GM21526 (cell line): Measurements from ENCODE around the gene MATCAP1.

Source experiments
- ATAC-seq: cut with Tn5 transposase; IDR thresholded peaks from one replicate; pipeline ENCODE4 v1.9.1; 2021; ENCODE audit warnings: moderate library complexity; ENCODE audit not compliant: unreplicated experiment, low FRiP score

MATCAP1 gene

GRCh38 chr16:67208154-67208896 is 24.6 kb upstream of the MATCAP1 start:
- no peak for ATAC-seq

DNA sequence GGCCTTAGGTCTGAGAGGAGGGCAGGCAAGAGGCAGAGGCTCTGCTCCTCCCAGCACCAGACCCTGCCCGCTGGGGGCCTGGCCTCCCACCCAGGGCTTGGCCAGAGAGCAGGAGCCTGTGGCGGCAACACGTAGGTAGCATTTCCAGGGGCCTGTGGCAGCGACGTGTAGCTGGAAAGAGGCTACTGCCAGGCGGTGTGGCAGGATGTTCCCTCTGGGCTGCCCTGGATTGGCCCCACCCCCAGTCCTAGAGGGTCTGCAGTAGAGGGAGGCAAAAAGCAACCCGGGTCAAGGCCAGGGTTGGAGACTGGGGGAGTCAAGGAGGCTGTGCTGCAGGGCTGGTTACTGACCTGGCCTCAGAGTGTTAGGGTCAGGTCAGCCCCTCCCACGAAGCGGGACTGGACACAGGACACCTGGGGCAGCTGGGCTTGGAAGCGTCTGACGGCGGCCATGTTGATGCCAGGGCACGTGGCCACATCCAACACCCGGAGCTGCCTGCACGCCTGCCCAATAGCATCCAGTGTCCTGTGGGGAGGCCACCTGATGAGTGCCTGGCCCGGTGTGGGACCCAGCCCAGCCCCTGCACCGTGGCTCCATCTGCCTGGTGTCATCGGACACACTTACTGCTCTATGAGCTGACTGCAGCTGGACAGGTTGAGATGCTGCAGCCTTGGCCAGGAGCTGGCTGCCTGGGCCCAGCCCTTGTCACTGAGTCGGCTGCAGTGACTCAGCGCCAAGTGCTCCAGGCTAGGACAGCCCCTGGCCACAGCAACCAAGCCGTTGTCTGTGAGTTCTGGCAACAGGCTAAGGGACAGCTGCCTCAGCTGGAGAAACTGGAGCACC is 23.7 kb upstream of the MATCAP1 start:
- no peak for ATAC-seq

- no peak for ATAC-seq
Measured at GRCh38 chr16:67206838-67207248, 23.1 kb upstream of the MATCAP1 start.

GRCh38 chr16:67206129-67206837 is 22.5 kb upstream of the MATCAP1 start:
- ATAC-seq = no peak

DNA sequence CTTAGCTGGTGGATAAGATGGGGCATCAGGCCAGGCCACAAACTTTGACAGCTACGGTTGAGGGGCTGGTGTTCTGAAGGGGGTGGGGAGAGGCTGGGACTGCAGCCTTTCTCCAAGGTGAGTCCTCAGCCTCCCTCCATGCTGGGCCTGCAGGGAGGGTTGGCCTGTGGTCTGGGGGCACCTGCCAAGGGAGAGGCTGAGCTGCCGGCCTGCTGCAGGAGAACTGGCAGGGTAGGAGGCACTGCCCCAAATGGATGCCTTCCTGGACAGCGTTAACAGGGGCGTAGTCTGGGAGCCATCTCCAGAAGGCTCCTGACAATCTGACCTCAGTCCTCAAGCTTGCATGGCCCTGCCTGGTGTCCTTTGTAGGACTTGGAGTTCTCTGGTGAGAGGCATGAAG is 20.3 kb upstream of the MATCAP1 start:
- no peak for ATAC-seq

DNA sequence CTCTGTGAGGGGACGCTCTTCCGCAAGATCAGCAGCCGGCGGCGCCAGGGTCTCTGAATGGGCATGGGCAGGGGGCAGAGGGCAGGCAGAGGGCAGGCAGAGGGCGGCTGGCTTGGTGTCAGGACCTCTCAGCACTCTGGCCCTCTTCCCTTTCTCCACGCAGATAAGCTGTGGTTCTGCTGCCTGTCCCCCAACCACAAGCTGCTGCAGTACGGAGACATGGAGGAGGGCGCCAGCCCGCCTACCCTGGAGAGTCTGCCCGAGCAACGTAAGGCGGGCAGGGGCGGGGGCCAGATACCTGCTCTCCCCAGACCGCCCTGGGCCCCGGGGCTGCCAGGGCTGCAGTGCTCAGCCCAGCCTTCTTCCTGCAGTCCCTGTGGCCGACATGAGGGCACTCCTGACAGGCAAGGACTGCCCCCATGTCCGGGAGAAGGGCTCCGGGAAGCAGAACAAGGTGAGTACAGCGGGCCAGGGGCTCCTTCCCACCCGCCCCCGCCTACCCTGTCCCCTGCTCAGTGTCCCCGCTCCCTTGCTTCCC is 19.3 kb upstream of the MATCAP1 start:
- no peak for ATAC-seq

DNA sequence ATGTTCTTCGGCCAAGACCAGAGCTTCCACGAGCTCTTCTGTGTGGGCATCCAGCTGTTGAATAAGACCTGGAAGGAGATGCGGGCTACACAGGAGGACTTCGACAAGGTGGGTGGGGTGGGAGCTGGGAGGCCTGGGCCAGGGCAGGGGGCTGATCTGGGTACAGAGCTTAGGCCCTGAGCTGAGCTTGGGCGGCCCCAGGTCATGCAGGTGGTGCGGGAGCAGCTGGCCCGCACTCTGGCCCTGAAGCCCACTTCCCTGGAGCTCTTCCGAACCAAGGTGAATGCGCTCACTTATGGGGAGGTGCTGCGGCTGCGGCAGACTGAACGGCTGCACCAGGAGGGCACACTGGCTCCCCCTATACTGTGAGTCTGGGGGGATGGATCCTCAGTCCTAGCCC is 18.7 kb upstream of the MATCAP1 start:
- ATAC-seq = no peak

DNA sequence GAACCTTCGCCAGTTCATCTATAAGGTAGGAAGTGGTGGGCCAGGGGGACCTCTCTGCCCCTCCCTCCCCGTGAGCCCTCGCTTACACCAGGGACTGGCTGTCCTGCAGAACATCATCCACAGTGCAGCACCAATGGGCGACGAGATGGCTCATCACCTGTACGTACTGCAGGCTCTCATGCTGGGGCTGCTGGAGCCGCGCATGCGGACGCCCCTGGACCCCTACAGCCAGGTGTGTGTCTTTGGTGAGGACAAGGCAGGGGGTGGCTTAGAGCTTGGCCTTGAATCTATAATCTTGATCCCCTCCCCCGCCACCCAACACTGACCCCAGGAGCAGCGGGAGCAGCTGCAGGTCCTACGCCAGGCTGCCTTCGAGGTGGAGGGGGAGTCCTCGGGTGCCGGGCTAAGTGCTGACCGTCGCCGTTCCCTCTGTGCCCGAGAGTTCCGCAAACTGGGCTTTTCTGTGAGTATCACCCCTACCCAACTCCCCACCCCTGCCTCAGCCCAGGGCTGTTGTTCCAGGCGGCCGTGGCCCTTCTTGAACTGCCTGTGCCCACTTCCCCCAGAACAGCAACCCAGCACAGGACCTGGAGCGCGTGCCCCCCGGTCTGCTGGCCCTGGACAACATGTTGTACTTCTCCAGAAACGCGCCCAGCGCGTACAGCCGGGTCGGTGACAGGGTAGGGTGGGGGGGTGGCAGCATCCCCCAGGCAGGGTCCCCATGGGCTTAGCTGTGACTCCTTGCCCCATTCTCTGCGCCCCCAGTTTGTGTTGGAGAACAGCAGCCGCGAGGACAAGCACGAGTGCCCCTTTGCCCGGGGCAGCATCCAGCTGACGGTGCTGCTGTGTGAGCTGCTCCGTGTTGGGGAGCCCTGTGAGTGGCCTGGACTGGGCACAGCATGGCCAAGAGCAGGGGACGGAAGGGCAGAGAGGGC is 17.9 kb upstream of the MATCAP1 start:
- ATAC-seq = no peak

GRCh38 chr16:67200491-67200890 is 16.7 kb upstream of the MATCAP1 start:
- no peak for ATAC-seq

GRCh38 chr16:67199808-67200198 is 16.0 kb upstream of the MATCAP1 start:
- no peak for ATAC-seq

- no peak for ATAC-seq
Measured at GRCh38 chr16:67199011-67199807, 15.4 kb upstream of the MATCAP1 start, which contains the start of gene ELMO3. Gene ELMO3 (plus strand): TSS chr16:67199131. CDS start chr16:67199327, 196 bp downstream.

- ATAC-seq = no peak
Measured at GRCh38 chr16:67198238-67198734, 14.5 kb upstream of the MATCAP1 start.

GRCh38 chr16:67197704-67198103 is 13.9 kb upstream of the MATCAP1 start:
- no peak for ATAC-seq

DNA sequence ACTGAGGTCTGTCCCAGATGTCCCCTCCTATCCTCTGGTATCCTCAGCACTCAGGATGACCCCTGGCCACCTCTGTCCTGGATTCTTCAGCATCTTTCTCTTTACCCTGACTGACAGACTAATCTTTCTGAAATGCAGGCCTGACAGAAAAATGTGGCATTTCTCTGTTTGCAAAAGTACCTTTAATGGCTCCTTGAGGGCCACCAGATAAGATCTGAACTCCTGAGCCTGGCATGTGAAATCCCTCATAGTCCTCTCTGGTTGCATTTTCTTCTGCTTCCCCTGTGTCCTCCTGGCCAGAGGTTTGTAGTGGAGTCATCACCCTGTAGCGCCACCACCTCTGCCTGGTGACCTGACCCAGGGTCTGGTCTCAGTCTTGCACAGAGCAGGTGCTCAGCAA is 13.1 kb upstream of the MATCAP1 start:
- ATAC-seq = no peak

- ATAC-seq = no peak
Measured at GRCh38 chr16:67195676-67196075, 11.9 kb upstream of the MATCAP1 start.

- ATAC-seq = no peak
Measured at GRCh38 chr16:67194260-67194659, 10.5 kb upstream of the MATCAP1 start.

DNA sequence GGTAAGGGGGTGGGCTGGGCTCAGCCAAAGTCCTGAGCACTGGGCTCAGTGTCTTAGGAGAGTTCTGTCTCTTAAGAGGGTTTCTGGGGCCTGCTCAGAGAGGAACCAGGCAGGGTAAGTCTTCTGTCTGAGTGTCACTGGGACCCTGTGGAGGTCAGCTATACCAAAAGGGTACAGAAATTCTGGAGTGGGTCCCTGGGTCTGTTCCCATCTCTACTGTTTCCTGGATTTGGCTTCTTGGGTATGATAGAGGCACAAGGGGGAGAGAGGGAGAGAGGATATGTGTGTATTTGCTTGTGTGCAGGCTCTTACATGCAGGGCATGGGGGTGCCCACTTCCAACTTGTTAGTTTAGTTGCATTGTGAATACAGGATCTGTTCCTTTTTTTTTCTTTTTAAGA is 9.8 kb upstream of the MATCAP1 start:
- no peak for ATAC-seq

DNA sequence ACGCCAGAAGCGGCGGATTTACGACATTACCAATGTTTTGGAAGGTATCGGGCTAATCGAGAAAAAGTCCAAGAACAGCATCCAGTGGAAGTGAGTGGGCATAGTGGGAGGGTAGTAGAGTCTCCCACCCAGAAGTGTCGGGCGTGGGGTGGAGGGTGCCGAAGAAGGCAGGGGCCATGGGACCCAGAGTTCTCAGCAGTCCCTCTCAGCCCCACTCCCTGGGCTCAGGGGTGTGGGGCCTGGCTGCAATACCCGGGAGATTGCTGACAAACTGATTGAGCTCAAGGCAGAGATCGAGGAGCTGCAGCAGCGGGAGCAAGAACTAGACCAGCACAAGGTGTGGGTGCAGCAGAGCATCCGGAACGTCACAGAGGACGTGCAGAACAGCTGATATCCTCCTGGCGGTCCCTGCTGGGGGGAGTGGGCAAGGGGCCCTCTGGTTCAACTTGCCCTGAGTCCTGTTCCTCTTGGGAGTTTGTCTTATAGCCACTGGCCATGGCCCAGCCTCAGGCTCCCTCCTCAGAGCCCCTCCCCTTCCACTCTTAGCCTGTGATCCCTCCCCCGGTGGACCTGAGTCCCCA is 9.1 kb upstream of the MATCAP1 start:
- no peak for ATAC-seq
